Activated CD4-positive, alpha-beta memory T cell treated with anti-CD3 and anti-CD28 coated beads, Interleukin-2, amount 10 ng/mL, durations not matched to agents 7 days and 5 days (primary cell): Measurements from ENCODE around the gene SERPINB7. TPM values are rescaled to one million over a fixed set of nuclear protein-coding genes. Genes with fewer than 3 reads are reported as not detected.

Source experiments
- CTCF ChIA-PET: fragments of 350-600 bp; sonication (Branson Sonifier 250); formaldehyde crosslinking; loops from one replicate; lab custom pipeline; 2021; ENCODE audit warnings: antibody characterized with exemption, inconsistent platforms; lab: Charles Lee
- POLR2A ChIA-PET: fragments of 350-600 bp; sonication (Branson Sonifier 250); formaldehyde crosslinking; loops from one replicate; lab custom pipeline; 2021; ENCODE audit warnings: antibody characterized with exemption; lab: Charles Lee
- DNase-seq: peaks from one replicate; pipeline ENCODE4 v3.0.0-alpha.2; 2020
- H3K27ac Mint-ChIP-seq: one replicate; pipeline ENCODE4 v1.8.0; 2021; ENCODE audit warnings: mild to moderate bottlenecking, mixed read lengths
- H3K27me3 Mint-ChIP-seq: one replicate; pipeline ENCODE4 v1.8.0; 2021; ENCODE audit warnings: mixed read lengths
- H3K36me3 Mint-ChIP-seq: one replicate; pipeline ENCODE4 v1.8.0; 2021; ENCODE audit warnings: low read depth, mixed read lengths
- H3K4me1 Mint-ChIP-seq: one replicate; pipeline ENCODE4 v1.8.0; 2021; ENCODE audit warnings: mixed read lengths
- H3K4me3 Mint-ChIP-seq: one replicate; pipeline ENCODE4 v1.8.0; 2021; ENCODE audit warnings: mild to moderate bottlenecking, mixed read lengths
- H3K9me3 Mint-ChIP-seq: one replicate; pipeline ENCODE4 v1.8.0; 2021; ENCODE audit warnings: mixed read lengths
- total RNA-seq, 2 experiments: library from RNA; stranded (reverse); gene quantifications; one replicate each; pipeline ENCODE4 v1.2.3, GENCODE V29; 2021

The SERPINB7 gene
- total RNA-seq, 2 experiments from 2014 or later = not detected

DNA sequence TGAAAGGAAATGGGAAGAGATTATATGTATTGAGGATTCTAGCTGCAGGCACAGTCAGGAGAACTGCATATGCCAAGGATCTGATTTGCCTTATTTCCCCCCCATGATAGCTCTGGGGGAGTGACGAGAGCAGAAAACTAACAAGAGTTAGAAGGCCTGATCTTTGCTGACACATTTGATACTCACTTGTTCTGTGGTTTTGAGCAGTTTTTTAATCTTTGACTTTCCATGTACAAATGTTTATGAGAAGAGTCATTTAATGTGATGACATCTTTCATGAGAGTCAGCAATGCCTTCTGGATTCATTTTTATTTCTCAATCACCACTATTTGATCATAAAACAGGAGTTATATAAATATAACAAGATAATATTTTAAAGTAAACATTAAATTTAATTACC is 12.7 kb upstream of the SERPINB7 start:
- CTCF ChIA-PET = no interaction called here
- H3K4me1 Mint-ChIP-seq = no peaks in the 10 kb centered on the region
- no peaks in the 10 kb centered on the region for H3K36me3 Mint-ChIP-seq
- no peak overlapping the region for H3K27ac Mint-ChIP-seq
- H3K4me3 Mint-ChIP-seq = no peak overlapping the region
- peaks cover 9% of the 10 kb centered on the region for H3K9me3 Mint-ChIP-seq
- DNase-seq = no peak
- POLR2A ChIA-PET = no interaction called here
- H3K27me3 Mint-ChIP-seq = no peaks in the 10 kb centered on the region

DNA sequence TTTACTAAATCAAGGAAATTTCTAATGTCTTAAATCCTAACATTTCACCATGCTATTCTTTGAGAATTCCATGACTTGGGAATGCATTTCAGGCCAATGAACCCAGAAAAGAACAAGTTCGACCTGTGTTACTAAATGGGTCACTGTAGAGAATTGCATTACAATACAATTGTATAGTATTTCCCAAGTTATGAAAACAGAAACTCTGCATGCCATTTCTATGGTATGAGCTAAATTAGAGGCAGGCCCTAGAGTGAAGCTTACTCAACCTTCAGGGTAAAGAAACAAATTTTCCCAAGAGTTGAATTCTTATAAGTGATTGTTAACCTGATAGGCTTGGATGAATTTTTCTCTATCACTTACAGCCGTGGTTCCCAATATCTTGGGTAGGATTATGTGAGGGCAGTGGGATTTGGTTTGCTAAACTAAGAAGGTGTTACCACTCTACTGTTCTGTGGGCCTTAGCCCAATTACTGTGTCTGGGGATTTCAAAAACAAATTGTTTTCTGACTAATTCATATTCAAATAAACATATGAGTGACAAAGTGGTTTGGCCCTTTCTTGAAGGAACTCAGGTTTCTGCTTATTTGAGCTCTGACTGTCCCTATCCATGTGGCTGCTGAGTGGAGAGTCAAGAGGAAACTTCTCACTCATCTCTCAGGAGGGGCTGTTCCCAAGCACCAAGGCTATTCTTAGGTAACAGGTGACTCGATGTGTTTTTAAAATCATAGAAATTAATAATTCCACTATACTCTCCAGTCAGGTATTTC is 11.2 kb upstream of the SERPINB7 start:
- Mint-ChIP-seq H3K36me3 (no peaks in the 10 kb centered on the region), H3K9me3 (peaks cover 9% of the 10 kb centered on the region), H3K4me1 (no peaks in the 10 kb centered on the region), H3K4me3 (no peak overlapping the region), H3K27ac (no peak overlapping the region), H3K27me3 (peaks cover 4% of the 10 kb centered on the region)
- ChIA-PET CTCF (no interaction called here), POLR2A (no interaction called here)
- DNase-seq = no peak

DNA sequence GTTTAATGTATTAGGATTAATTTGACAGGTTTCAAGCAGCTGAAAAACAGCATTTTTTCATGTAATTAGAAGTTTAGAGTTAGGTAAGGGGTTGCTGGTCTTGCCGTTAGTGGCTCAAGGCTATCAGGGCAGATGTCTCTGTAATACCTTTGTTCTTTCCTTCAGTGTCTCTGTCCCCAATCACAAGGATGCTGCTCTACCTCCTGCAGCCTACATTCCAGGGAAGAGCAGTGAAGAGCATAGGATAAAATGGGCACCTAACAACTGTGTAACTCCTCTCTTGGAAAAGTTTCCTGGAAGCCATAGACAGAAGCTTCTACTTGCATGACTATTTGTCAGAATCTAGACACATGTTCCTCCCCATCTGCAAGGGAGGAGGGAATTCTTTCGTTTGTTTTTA is 9.4 kb upstream of the SERPINB7 start:
- ChIA-PET POLR2A (no interaction called here), CTCF (no interaction called here)
- Mint-ChIP-seq H3K4me3 (no peak overlapping the region), H3K27me3 (peaks cover 4% of the 10 kb centered on the region), H3K4me1 (no peaks in the 10 kb centered on the region), H3K9me3 (no peaks in the 10 kb centered on the region), H3K27ac (no peak overlapping the region), H3K36me3 (no peaks in the 10 kb centered on the region)
- no peak for DNase-seq

DNA sequence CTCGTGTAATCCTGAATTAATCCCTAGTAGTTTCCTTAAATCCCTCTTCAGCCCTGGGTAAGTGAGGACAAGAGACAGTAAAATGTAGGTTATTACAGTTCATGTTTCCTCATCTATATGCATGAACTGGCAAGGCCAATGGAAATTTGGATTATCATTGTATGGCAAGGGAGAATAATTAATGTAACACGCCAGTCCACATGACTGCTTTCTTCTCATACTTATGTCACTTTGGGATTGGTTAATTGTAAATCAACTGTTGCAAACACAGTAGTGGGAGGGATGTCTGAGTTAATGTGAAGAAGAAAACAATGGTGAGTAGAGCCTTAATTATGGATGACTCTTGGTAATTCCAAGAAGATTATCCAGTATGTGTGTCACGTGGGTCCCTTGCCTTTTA is 1.7 kb upstream of the SERPINB7 start:
- no peak for DNase-seq
- POLR2A ChIA-PET = no interaction called here
- H3K27ac Mint-ChIP-seq = no peak overlapping the region
- no peaks in the 10 kb centered on the region for H3K36me3 Mint-ChIP-seq
- H3K27me3 Mint-ChIP-seq = peaks cover 6% of the 10 kb centered on the region
- CTCF ChIA-PET = no interaction called here
- no peaks in the 10 kb centered on the region for H3K4me1 Mint-ChIP-seq
- H3K4me3 Mint-ChIP-seq = no peak overlapping the region
- no peaks in the 10 kb centered on the region for H3K9me3 Mint-ChIP-seq

DNA sequence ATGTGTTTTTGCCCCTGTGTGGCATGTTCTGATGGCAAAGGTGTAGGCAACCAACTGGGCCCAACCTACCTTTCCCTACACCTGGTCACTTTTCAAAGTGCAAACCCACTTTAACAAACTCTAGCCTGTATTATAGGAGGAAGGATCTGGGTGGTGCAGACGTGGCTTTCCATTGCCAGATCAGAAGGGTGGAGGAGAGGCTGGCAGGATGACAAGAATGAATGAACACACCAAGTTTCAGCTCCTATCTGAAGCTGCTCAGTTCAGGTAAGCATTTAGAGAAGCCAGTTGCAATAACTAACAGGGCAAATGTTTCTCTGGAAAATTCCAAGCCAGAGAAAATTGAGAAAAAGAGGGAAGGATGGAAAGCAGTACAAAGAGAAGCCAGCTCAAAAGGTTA is 707 bp upstream of the SERPINB7 start:
- no peaks in the 10 kb centered on the region for H3K9me3 Mint-ChIP-seq
- no peak overlapping the region for H3K4me3 Mint-ChIP-seq
- ChIA-PET POLR2A (no interaction called here), CTCF (no interaction called here)
- no peaks in the 10 kb centered on the region for H3K4me1 Mint-ChIP-seq
- H3K27ac Mint-ChIP-seq = no peak overlapping the region
- H3K36me3 Mint-ChIP-seq = no peaks in the 10 kb centered on the region
- peaks cover 4% of the 10 kb centered on the region for H3K27me3 Mint-ChIP-seq
- DNase-seq = no peak

DNA sequence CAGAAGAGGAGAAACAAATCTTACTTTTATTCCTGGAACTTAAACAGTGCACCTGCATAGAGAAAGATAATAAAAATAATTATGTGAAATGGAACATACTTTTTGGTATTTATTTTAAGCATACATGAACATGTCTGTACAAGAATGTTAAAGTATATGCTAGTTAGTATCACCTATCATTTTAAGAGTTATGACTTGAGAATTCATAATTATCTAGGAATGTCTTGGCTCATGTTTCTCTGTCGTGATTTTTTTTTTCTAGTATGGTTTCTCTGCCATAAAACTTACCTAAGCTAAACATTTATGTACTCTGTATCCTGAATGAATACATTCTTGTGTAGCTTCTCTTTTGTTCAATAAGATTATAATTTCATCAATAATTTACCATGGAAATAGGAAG is 4.2 kb downstream of the SERPINB7 start:
- DNase-seq = no peak
- H3K9me3 Mint-ChIP-seq = no peaks in the 10 kb centered on the region
- H3K4me1 Mint-ChIP-seq = no peaks in the 10 kb centered on the region
- H3K27ac Mint-ChIP-seq = no peak overlapping the region
- ChIA-PET CTCF (no interaction called here), POLR2A (no interaction called here)
- H3K4me3 Mint-ChIP-seq = no peak overlapping the region
- no peaks in the 10 kb centered on the region for H3K36me3 Mint-ChIP-seq
- H3K27me3 Mint-ChIP-seq = peaks cover 4% of the 10 kb centered on the region

DNA sequence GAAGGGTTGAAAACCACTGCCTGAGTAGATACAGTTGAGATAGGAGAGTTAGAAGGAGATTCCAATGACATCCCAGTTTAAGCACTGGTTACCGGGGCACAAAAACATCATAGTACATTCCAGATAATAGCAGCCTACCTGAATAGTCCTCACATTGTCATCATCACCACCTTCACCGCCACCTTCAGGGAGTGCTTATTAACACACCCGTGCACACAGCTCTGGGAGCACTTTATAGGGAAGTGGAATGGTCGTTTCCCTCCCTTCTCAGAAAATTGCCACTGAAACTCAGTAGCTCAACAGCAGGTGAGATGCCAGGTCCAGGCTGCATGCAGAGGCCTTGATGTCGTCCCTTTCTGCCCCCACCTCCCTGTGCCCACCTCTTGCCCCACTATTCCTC is 8.2 kb downstream of the SERPINB7 start:
- Mint-ChIP-seq H3K4me1 (peaks cover 4% of the 10 kb centered on the region), H3K9me3 (no peaks in the 10 kb centered on the region), H3K27ac (no peak overlapping the region), H3K27me3 (peaks cover 1% of the 10 kb centered on the region), H3K4me3 (no peak overlapping the region), H3K36me3 (no peaks in the 10 kb centered on the region)
- no peak for DNase-seq
- ChIA-PET CTCF (no interaction called here), POLR2A (no interaction called here)

DNA sequence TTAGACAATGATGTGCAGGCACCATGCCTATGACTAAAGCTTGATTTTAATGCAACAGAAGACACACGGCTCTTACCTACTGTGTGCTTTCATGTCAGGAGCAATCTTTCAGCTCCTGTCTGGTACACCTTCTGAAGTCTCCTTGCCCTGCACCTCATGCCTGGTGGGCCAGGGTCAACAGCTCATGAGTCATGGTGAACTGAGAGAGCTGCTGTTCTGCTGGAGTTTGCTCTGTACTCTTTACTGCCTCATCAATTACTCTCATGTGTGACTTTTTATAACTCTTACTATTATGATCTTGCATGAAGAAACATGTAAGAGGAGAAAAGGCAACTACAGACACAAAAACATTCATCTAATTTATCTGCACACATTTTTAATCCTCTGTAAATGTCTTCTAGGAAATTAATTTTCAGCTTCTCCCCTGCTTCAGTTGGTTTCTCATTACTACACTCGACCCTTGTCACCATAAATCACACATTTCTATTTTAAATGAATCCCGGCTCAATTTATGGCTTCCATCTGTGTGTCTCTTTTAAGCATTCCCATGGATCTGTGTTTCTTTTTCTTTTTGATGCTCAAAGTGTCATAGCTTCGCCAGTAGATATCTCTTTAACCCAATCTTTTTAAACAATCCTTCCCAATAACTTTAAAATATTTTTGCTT is 9.7 kb downstream of the SERPINB7 start:
- CTCF ChIA-PET = no interaction called here
- H3K4me1 Mint-ChIP-seq = peaks cover 10% of the 10 kb centered on the region

DNA sequence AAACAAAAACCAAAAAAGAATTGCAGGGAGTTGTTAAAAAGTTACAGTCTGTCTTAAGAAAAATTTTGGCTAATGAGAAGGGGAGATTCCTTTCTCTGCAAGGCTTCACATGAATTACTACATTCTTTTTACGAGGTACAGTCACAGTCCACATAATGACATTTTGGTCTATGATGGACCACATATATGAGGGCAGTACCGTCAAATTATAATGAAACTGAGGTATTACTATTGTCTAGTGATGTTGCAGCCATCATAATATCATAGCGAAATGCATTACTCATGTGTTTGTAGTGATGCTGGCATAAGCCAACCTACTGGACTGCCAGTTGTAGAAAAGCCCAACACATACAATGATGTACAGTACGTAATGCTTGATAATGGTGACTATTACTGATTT is 12.5 kb downstream of the SERPINB7 start:
- no peaks in the 10 kb centered on the region for H3K27me3 Mint-ChIP-seq
- H3K27ac Mint-ChIP-seq = no peak overlapping the region
- peaks cover 1% of the 10 kb centered on the region for H3K9me3 Mint-ChIP-seq
- no peak overlapping the region for H3K4me3 Mint-ChIP-seq
- ChIA-PET CTCF (no interaction called here), POLR2A (no interaction called here)
- peaks cover 10% of the 10 kb centered on the region for H3K4me1 Mint-ChIP-seq
- H3K36me3 Mint-ChIP-seq = no peaks in the 10 kb centered on the region
- DNase-seq = no peak

More for the DNA sequence above, 9.7 kb downstream of the SERPINB7 start:
- H3K36me3 Mint-ChIP-seq = no peaks in the 10 kb centered on the region
- POLR2A ChIA-PET = no interaction called here
- no peak overlapping the region for H3K4me3 Mint-ChIP-seq
- H3K9me3 Mint-ChIP-seq = peaks cover 1% of the 10 kb centered on the region
- DNase-seq = no peak
- peaks cover 1% of the 10 kb centered on the region for H3K27me3 Mint-ChIP-seq
- no peak overlapping the region for H3K27ac Mint-ChIP-seq

DNA sequence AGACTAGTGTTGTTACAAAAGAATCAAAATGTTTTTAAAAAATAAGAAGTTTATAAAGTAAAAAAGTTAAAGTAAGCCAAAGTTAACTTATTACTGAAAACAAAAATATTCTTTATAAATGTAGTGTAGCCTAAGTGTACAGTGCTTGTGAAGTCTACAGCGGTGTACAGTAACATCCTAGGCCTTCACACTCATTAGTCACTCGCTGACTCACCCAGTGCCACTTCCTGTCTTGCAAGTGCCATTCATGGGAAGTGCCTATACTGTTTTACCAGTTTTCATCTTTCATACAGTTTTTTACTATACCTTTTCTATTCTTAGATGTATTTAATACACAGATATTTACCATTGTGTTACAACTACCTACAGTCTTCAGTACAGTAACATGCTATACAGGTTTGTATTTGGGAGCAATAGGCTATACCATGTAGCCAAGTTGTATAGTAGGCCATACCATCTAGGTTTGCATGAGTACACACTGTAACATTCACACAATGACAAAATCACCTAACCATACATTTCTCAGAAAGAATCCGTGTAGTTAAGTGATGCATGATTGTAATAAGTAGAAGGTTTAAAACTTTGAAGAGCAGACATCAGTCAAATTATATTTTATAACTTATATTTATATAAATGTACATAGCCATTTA is 13.4 kb downstream of the SERPINB7 start:
- DNase-seq = peak; percentile 61
- ChIA-PET POLR2A (no interaction called here), CTCF (no interaction called here)
- no peaks in the 10 kb centered on the region for H3K36me3 Mint-ChIP-seq
- no peak overlapping the region for H3K27ac Mint-ChIP-seq
- no peaks in the 10 kb centered on the region for H3K27me3 Mint-ChIP-seq
- H3K4me3 Mint-ChIP-seq = no peak overlapping the region
- peaks cover 1% of the 10 kb centered on the region for H3K9me3 Mint-ChIP-seq
- peaks cover 10% of the 10 kb centered on the region for H3K4me1 Mint-ChIP-seq

DNA sequence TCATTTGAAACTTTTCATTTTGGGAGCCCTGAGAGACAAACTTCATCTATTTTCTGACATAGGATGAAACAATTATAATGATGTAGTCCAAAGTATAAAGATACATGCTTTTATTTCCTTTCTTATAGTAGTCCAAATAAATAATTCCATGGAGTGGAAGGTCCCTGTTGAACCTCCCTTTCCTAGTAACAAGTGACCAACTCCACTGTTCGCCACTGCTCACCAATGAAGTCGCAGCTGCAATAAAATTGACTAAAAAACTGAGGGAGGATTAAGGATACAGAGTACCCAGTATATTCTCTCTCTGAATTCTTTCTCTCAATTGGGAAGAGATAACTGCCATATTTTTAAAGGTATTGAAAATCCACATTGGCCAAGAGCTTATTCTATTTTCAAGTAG is 14.1 kb downstream of the SERPINB7 start:
- ChIA-PET CTCF (interaction anchor here (1.1 kb wide), 1 partner anchor 147 kb away, joined by 4 read pairs; no protein-coding TSS in a partner anchor), POLR2A (no interaction called here)
- H3K4me3 Mint-ChIP-seq = no peak overlapping the region
- no peaks in the 10 kb centered on the region for H3K36me3 Mint-ChIP-seq
- no peak for DNase-seq
- H3K4me1 Mint-ChIP-seq = peaks cover 10% of the 10 kb centered on the region
- H3K27me3 Mint-ChIP-seq = no peaks in the 10 kb centered on the region
- peaks cover 1% of the 10 kb centered on the region for H3K9me3 Mint-ChIP-seq
- no peak overlapping the region for H3K27ac Mint-ChIP-seq

DNA sequence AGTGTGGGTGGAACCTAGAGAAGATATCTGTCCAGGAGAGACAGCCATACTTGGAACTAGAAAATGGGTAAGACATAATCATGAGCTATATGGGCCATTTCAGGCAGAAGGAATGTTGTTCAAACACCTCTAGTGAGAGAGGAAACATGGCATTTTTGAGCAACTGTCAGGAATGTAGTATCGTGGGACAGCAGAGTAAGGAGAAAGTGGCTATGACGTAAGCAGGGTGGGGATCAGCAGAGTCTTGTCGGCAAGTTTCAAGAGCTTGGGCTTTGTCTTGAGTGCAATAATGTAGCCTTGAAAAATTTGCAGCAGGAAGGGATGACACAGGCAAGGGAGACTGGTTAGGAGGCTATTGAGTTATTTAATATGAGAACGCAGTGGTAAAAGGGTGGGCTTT is 20.4 kb downstream of the SERPINB7 start:
- POLR2A ChIA-PET = no interaction called here
- CTCF ChIA-PET = no interaction called here

DNA sequence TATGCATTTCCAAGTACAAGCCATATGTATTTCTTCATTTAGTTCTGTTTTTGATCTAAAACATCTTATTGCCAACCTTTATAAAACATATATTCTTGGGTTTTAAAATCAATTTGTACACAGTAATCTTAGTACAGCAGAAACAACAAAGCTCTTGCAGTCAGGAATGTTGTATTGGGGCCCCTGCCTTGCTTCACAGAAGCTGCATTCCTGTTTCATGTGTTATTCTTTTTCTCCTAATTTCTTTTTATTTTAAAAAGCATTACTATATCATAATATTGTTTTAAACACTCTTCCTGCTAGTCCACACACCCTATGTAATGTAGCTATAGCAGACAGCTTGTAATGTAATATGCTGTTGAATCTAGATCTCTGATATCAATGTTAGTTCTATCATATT is 24.0 kb downstream of the SERPINB7 start:
- no peaks in the 10 kb centered on the region for H3K9me3 Mint-ChIP-seq
- peaks cover 4% of the 10 kb centered on the region for H3K27me3 Mint-ChIP-seq
- DNase-seq = no peak
- no peak overlapping the region for H3K4me3 Mint-ChIP-seq
- ChIA-PET POLR2A (no interaction called here), CTCF (no interaction called here)
- no peaks in the 10 kb centered on the region for H3K36me3 Mint-ChIP-seq
- no peak overlapping the region for H3K27ac Mint-ChIP-seq
- H3K4me1 Mint-ChIP-seq = no peaks in the 10 kb centered on the region

More for the DNA sequence above, 20.4 kb downstream of the SERPINB7 start:
- H3K9me3 Mint-ChIP-seq = no peaks in the 10 kb centered on the region
- no peak for DNase-seq
- no peak overlapping the region for H3K4me3 Mint-ChIP-seq
- no peak overlapping the region for H3K27ac Mint-ChIP-seq
- no peaks in the 10 kb centered on the region for H3K36me3 Mint-ChIP-seq
- no peaks in the 10 kb centered on the region for H3K27me3 Mint-ChIP-seq
- no peaks in the 10 kb centered on the region for H3K4me1 Mint-ChIP-seq
